Hepatic stellate cell (primary cell): ENCODE results near the gene FAM89A.
"Not testable (repeated sequence)": the region's sequence is repeated elsewhere in the genome, so short reads cannot be mapped to it uniquely, and the experiment has no call there.

Experiments
- DNase-seq: peaks from one replicate; pipeline ENCODE4 v3.0.0; 2011; ENCODE audit warnings: low spot score

FAM89A gene

DNA sequence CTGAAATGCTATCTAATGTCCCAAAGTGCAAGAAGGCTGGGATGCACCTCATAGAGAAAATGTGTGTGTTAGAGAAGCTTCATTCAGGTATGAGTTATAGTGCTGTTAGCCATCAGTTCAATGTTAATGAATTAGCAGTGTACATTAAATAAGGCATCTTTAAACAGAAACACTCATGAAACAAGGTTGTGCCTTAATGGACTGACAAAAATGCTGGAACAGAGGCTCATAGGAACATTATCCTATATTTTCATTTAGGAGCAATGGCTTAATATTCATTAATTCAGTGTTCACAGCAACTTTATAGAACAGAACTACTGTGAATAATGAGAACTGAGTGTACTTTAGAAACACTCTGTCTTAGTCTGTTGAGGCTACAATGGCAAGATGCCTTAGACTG lies 15.2 kb upstream of the FAM89A start:
- no peak for DNase-seq

DNA sequence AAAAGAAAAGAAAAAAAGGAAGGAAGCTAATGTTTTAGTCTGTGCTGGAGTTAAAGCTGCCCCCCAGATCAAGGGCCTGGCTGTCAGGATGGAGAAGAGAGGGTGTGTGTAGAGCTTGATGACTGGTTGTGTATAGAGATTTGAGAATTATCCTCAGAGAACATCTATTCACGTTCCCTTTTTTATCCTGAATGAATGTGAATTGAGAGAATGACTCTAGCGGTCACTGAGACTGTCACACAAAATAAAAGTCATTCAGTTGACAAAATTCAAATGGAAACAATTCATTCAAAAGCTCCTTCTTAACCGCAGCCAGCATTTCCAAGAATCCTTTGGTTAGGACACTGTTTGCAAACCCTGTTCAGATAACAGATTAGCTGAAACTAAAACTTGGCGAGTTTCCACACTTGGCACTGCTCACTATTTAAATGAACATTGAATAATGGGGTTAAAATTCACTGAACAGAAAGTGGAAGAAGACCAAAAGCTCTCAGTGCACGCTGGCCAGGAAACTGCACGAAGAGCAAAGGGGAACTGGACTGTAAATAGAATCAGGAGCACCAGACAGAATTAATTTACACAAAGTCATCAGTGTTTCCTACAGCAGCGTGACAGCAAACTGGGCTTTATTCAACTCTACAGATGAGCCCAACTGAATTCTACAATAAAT lies 13.6 kb upstream of the FAM89A start:
- DNase-seq, result no peak

DNA sequence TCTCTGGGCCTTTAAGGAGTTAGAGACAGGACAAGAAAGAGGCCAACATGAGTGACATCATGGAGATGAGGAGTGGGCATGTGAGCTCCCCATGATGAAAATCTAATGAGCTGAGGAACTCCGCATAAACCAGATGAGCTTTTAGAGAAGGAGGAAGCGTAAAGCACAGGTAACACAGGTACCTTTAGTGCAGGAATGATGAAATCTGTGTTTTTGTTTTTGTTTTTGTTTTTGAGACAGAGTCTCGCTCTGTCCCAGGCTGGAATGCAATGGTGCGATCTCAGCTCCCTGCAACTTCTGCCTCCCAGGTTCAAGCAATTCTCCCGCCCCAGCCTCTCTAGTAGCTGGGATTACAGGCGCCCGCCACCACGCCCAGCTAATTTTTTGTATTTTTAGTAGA lies 12.7 kb upstream of the FAM89A start:
- no peak for DNase-seq

DNA sequence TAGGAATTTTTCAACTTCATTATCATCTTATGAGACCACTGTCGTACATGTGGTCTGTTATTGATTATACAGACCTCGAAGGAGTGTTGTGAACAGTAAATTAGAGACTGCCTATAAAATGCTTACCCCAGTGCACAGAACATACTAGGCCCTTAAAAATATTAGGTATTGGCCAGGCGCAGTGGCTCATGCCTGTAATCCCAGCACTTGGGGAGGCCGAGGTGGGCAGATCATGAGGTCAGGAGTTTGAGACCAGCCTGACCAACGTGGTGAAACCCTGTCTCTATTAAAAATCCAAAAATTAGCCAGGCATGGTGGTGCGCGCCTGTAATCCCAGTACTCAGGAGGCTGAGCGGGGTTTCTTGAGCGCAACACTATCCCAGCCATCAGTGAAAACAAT lies 10.9 kb upstream of the FAM89A start:
- DNase-seq, result not testable (repeated sequence)

DNA sequence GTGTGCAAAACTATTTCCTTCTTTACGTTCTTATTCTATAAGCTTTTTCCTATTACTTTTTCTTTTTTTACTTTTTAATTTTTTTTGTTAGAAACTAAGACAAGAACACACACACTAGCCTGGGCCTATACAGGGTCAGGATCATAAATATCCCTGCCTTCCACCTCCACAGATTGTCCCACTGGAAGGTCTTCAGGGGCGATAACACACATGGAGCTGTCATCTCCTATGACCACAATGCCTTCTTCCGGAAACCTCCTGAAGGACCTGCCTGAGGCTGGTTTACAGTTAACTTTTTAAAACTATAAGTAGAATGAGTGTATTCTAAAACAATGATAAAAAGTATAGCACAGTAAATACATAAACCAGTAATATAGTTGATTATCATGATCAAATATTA lies 10.3 kb upstream of the FAM89A start:
- DNase-seq, result no peak

DNA sequence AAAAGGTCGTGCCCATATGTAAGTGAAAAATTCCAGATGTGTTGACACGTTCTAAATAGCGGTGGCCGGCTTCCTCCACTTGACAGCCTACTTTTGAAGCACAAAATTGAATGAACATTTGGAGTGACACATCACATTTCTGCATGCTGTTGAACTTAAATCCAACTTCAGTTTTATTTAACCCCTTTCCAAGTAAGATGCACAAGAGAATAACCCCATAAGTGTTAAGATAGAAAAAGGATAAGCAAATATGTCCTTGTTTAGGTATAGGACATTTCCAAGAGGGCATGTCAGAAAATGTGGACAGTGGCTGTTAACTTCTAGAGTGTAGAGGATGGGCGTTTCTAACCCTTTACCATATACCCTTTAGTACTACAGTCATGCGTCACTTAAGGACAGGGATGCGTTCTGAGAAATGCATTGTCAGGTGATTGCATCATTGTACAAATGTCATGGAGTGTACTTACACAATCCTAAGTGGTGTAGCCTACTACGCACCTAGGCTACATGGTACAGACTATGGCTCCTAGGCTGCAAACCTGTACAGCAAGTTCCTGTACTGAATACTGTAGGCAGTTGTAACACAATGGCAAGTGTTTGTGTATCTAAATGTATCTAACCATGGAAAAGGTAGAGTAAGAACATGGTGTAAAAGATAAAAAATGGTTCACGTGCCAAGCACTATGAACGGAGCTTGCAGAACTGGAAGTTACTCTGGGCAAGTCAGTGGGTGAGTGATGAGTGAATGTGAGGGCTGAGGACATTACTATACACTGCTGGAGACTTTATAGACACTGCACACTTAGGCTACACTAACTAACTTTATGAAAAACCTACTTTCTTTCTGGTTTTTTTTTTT lies 9.3 kb upstream of the FAM89A start:
- DNase-seq, result no peak

DNA sequence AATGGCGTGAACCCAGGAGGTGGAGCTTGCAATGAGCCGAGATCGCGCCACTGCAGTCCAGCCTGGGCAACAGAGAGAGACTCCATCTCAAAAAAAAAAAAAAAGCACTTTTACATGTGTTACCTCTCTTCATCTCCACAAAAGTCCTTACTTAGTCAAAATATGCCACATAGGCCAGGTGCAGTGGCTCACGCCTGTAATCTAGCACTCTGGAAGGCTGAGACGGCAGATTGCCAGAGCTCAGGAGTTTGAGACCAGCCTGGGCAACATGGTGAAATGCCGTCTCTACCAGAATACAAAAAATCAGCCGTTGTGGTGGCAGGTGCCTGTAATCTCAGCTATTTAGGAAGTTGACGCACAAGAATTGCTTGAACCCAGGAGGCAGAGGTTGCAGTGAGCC lies 8.4 kb upstream of the FAM89A start:
- not testable (repeated sequence) for DNase-seq

DNA sequence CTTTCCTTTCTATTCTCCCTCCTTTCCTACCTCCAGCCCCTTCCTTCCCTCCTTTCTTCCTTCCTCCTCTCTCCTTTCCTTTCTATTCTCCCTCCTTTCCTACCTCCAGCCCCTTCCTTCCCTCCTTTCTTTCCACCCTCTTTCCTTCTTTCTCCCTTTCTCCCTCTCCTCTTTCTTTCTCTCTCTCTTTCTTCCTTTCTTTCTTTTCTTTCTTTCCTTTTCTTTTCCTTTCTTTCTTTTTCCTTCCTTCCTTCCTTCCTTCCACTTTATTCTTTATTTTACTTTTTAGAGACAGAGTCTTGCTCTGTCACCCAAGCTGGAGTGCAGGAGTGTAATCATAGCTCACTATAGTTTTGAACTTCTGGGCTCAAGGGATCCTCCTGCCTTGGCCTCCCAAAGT lies 7.5 kb upstream of the FAM89A start:
- DNase-seq, result not testable (repeated sequence)

DNA sequence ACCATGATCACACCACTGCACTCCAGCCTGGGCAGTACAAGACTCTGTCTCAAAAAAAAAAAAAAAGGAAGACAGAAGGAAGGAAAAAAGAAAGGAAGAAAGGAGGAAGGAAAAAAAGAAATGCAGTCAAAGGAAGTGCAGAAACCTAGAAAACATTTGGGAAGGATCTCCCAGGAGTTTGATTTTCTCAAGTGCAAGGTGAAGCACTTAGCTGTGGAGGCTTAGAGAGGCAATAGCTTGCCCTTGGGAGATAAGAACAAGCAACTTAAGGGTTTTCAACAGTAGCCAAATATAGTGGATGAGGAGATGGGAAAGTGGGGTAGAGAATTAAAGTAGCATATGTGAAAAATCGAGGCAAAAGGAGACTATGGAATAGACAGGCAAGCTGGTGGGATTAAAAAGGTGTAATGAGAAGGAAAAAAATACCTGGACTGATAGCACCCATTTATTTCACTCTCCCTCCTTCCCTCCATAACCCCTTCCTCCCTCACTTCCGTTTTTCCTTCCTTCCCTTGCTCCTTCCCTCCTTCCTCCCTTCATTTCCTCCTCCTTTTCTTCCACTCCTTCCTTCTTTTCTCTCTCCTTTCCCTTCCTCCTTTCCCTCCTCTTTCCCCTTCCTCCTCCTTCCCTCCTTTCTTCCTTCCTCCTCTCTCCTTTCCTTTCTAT lies 6.8 kb upstream of the FAM89A start:
- no peak for DNase-seq

DNA sequence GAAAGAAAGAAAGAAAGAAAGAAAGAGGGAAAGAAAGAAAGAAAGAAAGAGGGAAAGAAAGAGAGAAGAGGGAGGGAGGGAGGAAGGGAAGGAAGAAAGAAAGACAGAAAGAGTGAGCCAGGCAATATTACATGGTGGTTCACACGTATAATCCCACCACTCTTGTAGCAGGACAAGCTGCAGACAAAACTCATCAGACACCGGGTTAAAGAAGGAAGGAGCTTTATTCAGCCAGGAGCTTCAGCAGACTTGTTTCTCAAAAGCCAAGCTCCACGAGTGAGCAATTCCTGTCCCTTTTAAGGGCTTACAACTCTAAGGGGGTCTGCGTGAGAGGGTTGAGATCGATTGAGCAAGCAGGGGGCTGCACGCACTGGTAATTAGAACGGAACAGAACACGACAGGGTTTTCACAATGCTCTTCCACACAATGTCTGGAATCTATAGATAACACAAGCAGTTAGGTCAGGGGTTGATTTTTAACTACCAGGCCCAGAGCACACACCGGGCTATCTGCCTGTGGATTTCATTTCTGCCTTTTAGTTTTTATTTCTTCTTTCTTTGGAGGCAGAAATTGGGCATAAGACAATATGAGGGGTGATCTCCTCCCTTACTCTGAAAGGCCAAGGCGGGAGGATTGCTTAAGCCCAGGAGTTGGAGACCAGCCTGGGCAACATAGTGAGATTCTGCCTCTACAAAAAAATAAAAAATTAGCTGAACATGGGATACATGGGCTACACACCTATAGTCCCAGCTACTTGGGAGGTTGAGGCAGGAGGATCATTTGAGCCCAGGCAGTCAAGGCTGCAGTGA lies 6.1 kb upstream of the FAM89A start:
- not testable (repeated sequence) for DNase-seq

DNA sequence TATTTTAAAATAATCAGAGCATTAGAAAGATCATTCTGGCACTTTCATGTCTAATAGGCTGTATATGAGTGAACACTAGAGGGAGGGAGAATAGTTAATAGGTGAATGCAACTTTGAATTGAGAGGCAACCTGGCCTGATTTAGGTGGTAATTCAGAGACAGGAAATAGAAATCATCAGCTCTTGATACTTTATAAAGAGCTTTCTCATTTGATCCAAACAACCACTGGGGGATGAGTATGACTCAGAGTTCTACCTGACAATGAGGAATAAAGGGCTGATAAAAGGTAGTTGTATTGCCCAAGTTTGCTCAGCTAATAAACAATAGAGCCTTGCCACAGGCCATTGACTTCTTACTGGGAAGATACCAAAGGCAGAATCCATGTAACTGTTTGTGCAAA lies 5.2 kb upstream of the FAM89A start:
- DNase-seq, result no peak

DNA sequence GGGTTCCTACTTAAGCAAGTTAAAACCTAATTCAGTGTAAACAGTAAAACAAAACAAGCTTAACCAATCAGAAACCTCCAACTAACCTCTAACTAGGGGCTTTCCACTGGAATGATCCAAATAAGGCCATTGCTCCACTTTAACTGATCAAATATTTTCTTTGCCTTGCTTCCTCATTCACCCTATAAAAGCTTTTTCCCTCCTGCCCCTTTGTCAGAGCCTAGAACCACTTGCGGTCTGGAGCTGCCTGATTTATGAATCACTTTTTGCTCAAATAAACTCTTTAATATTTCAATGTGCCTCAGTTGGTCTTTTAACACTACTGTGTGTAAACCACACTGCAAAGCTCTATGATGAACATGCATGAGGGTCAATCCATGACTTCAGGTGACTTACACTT lies 4.5 kb upstream of the FAM89A start:
- no peak for DNase-seq

DNA sequence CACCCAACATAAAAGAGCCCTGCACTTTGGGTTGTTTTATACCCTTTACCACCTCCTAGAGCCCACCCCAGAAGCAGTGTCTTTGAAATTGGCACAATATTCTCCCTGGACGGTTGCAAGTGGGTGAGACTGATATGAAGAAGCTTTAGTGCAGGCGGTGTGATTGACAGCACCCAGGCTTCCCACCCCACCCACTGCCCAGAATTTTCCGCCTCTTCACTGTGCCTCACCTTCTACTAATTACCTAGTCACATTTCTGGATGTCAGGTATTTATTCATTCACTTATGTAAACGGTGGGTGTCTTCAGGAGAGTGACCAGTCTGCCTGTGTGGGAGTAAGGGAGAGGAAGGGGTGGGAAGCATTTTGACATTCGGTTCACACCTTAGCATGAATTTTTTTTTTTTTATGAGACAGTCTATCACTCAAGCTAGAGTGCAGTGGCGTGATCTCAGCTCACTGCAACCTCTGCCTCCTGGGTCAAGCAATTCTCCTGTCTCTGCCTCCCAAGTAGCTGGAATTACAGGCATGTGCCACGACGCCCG lies 1.7 kb upstream of the FAM89A start:
- no peak for DNase-seq

DNA sequence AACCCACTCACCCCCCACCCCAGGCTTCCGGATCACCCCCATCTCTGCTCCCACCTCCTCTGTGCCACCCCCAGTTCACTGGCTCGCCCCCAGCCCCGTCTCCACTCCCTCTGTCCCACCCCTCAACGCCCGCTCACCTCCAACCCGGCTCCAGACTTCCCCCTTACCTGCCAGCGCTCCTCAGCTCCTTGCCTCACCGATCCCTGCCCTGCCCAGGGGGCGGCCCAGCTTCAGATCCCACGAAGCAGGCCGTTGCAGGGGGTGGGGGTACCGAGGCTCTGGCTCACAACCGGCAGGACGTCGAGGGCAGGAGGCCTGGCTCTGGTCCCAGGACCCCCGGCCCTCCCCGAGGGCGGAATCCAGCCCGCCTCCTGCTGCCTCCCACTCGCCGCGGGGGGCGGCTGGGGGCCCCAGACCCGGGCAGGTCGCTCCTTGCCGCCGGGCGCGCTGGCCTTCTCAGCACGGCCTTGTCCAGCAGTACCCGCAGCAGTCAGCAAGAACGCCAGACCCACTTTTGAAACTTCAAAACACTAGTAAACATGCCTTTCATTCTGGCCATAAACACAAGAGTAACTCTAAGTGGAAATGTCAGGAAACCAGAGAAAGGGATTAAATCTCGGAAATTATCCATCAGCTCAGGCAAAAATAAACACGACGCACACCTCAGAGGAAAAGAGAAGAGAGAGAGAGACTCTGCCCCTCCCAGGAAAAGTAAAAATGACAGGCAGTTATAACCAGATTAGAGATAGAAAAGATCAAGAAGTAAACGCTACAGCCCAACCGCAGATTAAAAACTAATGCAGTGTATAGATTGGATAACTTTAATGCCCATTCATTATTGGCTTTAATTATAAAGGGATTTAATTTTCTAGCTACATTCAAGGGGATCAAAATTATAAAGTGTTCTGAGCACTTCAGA lies 1.0 kb upstream of the FAM89A start:
- DNase-seq, result peak; percentile 18

DNA sequence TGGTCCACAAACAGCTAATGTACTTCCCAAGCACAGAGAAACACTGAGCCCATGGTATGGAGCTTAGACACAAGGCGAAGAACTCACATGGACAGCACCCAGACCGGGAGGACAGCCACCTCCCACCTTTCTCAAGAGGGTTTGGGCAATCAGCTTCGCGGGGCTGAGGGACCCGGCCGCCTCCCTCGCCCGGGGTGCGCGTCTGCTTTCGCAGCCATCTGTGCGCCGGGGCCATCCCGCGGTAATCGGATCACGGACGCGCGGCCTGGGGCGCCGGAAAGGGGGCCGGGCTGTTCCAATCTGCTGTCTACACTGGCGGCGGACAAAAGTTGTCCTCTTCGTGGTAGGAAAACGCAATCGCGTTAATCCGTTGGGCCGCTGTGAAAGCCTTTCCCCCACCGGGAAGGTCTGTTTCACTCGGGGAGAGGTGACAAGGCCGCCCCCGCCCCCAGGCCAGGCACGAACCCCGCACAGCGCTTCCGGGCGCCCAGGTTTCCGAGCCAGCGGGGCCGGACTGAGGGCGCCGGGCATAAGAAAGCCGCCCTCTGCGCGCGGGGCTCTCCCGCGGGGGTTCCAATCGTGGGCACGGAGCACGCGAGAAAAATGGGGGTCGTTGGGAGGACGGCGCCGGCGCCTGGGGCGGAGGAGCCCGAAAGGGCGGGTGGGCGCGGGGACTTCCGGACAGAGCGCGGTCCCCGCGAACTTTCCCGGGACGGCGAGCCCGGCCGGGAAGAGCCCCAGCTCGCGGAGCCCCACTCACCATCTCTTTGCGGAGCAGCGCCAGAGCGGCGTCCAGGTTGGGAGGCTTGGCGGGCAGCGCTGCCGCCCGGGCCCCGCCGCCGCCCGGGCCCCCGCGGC lies 664 bp downstream of the FAM89A start:
- DNase-seq, result peak; percentile 40

DNA sequence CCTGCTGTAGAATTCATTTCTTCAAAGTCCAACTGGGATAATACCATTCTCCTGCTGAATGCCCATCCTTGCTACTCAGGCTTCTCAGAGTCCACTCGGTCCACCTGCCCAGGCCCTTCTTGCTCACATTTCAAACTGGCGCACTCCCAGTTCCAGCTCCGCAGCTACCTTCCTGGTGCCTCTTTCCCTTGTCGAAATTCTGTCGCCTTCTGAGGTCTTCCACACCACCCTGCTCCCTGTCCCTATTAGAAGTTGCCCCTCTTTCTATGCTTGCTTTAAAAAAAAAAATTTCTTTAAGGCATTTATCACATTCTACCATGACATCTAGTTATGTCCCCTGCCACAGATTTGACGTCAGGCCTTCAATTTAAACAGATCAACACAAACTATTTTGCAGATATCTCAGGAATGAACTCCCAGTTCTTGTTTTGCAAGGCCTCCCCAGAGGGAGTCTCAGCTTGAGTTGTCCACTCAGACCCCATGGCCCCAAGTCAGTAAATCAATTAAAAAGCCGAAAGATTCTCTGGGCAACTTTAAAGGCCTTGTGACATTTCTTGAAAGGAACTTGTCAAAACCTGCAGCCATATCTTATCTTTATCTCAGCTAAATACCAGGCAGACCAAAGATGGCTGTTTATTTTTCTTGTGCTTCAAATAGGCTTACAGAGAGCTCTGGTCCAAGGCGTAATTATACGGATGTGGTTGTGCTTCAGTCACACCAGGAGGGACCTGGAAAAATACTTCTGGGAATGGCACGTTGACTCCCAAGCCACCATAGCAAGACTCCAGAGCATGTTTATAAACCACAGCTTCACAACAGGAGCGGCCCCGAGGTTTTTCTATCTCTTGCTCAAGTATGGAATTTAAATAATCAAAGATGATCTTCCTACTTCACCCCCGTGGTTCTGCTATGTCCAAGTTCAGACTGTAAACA lies 2.2 kb downstream of the FAM89A start:
- no peak for DNase-seq

DNA sequence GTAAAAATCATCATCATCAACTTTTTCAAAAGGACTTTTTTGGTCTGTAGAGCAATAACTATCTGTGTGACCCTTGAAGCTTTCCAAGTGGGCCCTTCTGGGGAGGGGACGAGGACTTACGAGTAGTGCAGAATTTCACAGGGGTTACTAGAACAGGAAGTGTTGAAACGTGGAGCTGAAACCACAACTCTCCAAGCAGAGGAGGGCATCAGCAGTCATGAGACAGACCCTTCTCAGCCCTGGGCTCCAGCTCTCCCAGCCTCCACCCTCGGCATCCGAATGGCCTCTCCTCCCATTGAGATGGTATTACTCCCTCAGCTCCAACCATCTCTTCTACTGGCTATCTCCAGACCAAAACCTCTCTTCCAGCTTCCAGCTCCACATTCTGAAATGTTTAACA lies 3.6 kb downstream of the FAM89A start:
- no peak for DNase-seq

DNA sequence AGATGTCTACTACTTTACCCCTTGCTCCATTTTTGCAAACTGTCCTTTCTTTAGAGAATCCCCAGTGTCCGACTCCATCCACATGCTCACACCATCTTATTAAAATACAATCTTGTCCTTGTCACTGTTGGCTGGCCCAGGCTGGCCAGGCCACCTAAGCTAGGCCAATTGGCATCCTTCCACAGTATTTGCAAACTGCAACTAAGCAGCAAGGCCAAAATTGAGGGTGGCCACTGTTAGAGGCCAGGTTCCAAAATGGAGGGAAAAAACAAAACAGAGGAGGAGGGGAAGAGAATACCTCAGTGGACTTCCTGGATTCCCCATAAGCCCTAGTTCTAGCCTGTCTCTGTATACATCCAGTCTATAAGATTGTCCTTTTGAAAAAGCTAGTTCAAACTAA lies 4.3 kb downstream of the FAM89A start:
- no peak for DNase-seq

DNA sequence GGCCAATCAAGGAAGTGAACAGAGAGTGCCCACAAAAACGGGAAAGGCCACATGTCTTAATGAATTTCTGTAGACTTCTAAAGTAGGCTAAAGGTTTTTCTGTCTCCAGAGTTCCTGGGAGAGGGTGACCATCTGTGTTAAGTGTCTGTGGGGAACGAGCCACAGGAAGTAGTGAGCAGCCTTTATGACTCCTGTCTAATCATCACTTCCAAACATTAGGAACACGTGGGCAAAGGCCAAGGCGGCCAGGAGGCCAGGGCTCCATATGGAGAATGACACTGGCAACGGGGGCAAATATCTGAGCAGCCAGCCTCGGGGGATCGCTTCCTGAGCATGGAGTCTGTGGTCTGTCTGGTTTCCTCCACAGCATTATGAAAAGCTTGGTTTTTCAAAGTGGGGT lies 7.1 kb downstream of the FAM89A start:
- no peak for DNase-seq
